ENCODE measurements around the gene ACAT2.

- TF ChIP-seq CTCF (IDR thresholded peaks at IDR 0.05) (no peak), POLR2A (IDR thresholded peaks at IDR 0.05) (no peak)
Measured at GRCh38 chr6:159729598-159730331, 32.1 kb upstream of the ACAT2 start.
